Activated effector memory CD4-positive, alpha-beta T cell treated with anti-CD3 and anti-CD28 coated beads, Interleukin-2, amount 50 U/mL, for 16 hours (primary cell): ENCODE data around the gene DCLRE1B.

ENCODE experiments used
- DNase-seq: peaks from one replicate; pipeline ENCODE4 v3.0.0-alpha.2; 2020

DCLRE1B gene

DNA sequence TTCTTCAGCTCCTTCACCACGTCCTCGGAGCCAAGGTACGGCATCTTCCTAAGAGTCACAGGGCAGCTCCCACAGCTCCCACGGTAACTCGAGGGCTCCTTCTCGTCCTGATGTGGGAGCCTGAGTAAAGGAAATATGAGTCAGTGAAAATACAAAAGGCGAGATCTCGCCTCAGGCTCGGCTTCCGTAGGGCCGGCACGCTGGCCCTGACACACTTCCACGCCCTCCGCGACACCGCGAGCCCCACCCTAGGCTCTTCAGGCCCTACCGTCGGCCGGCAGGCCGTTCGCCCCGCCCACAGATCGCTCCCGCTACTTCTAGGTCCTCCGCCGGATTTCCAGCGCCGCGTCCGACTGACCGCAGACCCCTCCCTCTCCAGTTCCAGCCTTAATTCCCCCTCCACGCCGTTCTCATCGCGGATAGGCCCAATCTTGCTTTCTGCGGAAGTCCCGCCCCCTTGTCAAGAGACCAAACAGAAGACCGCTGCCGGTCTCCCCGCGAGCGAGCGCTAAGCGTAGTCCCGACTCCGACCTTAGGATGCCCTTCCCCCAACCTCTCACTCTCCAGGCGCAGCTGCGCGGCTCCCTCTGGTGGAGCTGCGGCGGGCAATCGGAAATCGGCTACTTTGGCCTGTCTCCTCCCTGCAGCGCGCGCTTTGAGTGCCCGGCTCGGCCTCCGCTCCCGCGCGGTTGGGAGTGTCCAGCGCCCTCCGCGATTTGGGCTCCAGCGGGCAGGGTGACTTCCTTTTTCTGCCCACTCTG is at the start of gene DCLRE1B, which contains the start of gene AP4B1:
TSS of gene DCLRE1B (plus strand) at position 653 of the 761 bp plus-strand sequence. CDS start 261 bp downstream, outside the sequence.
TSS of gene AP4B1 (minus strand) at position 126 of the 761 bp plus-strand sequence. CDS start at position 44, 82 bp downstream.
- peak; percentile 99 for DNase-seq

- DNase-seq = no peak
These were observed 49.3 kb upstream of the DCLRE1B start for GRCh38 chr1:113855630-113856400.

DNA sequence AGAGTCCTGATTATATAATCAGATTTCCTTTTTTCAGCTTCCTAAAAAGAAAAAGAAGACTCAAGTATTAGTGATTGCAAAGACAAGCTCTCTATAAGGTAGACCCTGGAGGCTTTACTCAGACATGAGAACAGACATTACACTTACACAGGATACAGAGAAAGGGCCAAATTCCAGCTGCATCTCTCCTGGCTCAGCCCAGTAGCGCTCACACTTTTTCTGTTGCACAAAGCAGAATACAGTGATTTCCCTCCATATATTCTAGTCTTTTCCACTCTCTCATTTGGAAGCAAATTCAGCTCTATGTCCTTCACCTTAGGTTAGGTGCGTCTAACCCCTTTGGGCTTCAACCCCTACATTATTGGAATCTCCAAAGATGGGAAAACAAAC is 48.7 kb upstream of the DCLRE1B start:
- DNase-seq = no peak

DNA sequence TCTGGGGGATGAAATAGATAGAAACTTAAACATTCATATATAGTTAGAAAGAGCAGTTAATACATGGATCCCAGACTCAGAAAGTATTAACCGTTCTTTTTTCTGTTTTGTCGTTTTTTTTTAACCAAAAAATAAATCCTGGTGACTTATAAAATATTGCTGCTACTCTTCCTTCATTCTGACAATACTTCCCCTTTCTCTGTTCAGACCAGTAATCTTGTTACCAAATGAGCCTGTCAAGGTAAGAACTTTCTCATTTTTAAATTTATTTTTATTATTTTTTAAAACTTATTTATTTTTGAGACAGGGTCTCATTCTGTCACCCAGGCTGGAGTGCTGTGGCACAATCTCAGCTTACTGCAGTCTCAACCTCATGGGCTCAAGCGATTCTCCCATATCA is 47.4 kb upstream of the DCLRE1B start:
- no peak for DNase-seq

GRCh38 chr1:113858418-113858817 is 46.7 kb upstream of the DCLRE1B start:
- no peak for DNase-seq

DNA sequence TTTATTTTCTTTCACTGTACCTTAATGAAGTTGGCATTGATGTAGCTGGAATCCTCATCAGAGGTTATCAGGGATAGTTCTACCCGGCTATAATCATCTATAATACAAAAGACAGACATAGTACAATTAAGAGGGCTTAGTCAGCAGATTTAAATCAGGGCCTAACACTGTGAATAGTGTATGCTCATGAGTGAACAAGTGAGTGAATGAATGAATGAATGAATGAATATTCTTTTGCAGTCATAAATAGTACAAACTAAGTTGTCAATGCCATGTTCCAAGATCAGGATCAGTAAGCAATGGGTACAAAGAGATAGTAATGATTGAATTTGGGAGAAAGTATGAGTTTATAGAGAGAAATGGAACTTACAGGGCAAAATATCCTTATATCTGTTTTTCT is 46.1 kb upstream of the DCLRE1B start:
- no peak for DNase-seq

- DNase-seq = no peak
These were observed 45.5 kb upstream of the DCLRE1B start for GRCh38 chr1:113859478-113860175.

- DNase-seq = no peak
These were observed 44.2 kb upstream of the DCLRE1B start for GRCh38 chr1:113860891-113861290.

DNA sequence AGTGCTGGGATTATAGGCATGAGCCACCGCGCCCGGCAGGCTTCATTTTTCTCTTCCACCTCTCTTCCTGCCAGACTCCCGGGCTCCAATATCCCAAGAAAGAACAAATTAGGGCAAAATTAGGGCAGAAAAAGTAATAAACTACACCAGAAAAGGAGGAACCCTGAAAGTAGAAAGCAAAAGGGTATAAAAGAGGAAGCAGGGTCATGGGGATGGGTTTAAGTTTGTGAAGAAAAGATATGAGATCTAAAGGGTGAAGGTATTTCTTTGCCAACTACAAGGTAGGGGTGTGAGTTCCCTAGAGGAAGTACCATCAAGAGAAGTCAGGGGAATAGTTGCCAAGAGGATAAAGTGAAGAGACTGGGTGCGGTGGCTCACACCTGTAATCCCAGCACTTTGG is 43.5 kb upstream of the DCLRE1B start:
- DNase-seq = no peak

- no peak for DNase-seq
These were observed 36.6 kb upstream of the DCLRE1B start for GRCh38 chr1:113868387-113869083.

GRCh38 chr1:113870778-113871177 is 34.3 kb upstream of the DCLRE1B start:
- DNase-seq = no peak

DNA sequence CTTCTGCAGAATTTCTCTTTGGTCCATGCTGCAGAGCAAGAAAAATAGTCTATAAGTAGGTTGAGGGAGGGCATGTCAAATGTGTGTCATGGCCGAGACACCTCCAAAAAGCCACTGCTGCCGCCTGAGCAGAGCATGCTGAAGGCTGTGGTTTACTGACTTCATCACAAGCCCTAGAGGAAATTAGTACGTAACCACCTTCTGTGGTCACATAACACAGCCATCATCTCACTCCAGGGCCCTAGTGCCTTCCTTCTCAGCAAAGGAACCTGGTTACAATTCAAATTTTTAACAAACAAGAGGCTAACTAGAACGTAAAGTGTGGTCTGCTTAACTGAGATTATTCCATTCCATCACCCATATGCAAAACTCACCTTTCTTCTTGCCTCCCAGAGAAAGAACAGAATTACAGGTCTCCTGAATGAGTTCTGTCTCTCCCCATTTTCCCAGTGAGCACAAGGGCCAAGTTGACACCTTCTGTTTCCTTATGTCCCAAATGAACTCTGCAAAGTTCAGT is 33.5 kb upstream of the DCLRE1B start, which contains the start of gene PTPN22:
TSS of gene PTPN22 (minus strand) at position 116 of the 517 bp plus-strand sequence.
- peak; percentile 91 for DNase-seq

DNA sequence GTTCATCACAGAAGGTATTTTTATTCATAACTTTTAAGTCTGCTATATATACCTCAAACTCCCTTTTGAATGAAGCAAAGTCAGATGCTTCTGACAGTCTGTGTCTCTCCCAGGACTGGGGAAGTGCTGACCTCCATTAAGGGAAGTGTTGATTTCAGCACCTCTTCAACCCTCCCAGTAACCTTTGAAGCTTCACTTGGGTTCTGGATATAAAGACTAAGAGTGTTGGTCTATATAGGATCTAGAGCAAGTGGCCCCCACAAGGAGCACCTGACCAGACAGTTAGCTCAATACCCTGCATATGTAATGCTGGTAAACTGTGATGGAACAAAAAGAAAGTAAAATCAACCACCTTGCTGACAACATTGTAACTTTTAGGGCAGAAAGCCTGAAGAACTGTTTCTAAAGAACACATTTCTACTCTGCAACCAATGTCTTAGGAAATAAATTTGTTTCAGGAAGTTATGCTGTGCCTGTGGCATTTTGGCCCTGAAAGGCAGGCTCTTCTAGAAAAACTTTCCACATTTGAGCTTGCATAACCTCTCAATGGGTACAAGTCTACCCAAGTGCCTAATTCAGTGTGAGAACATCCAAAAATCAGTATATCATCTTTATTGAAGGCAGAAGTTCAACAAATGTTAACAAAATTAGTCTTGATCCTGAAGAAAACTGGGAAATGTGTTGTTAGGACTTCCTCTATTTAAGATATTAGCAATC is 32.7 kb upstream of the DCLRE1B start:
- no peak for DNase-seq

- DNase-seq = no peak
These were observed 30.9 kb upstream of the DCLRE1B start for GRCh38 chr1:113874012-113874879.

- no peak for DNase-seq
These were observed 29.4 kb upstream of the DCLRE1B start for GRCh38 chr1:113875714-113876113.

DNA sequence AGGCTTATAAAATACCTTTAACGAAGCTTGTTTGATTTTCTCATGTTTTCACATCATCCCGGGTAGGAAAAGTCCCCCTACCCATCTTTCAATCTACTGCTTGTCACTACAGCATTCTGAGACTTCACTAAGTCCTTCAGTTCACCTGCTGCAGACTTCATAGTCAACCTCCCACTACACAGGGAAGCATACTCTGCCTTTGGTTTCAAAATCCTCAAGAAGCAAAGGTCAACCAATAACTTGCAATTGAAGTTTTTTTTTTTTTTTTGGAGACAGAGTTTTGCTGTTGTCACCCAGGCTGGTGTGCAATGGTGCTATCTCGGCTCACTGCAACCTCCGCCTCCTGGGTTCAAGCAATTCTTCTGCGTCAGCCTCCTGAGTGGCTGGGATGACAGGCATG is 28.9 kb upstream of the DCLRE1B start:
- no peak for DNase-seq

GRCh38 chr1:113879739-113880038 is 25.4 kb upstream of the DCLRE1B start:
- no peak for DNase-seq

GRCh38 chr1:113881661-113882060 is 23.5 kb upstream of the DCLRE1B start:
- no peak for DNase-seq

DNA sequence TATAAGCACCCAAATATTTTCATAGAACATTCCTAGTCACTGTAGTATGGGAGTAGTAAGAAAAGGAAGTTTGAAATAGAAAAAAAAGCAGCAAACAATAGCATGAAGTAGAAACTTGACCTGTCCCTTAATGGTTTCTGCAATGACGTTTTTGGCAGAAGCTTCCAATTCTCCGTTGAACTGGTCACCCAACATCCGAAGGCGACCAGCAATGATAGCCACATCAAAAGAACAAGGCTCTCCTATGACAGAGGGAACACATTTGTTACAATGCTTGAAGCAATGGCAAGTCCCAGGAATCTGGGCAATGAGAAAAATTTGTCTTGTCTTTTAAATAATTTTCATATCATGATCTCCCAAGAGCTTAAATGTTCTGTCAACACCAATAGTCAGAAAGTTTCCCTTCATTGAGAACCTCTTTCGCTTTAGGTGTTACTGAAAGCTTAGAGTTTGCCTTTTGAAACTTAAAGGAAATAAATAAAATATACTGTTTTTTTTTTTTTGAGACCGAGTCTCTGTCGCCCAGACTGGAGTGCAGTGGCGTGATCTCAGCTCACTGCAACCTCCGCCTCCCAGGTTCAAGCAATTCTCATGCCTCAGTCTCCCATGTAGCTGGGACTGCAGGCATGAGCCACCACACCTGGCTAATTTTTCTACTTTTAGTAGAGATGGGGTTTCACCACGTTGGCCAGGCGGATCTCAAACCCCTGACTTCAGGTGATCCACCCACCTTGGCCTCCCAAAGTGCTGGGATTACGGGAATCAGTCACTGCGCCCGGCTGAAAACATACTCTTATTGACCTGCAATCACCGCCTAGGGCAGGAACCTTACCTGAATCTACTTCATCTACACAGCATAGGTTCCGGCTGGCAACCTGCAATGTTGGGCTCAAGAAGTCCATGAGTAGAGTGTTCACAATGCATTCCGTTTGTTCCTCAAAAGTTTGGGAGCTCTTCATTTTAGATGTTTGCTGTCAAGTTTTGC is 18.4 kb upstream of the DCLRE1B start:
- DNase-seq = no peak
